Measurements from ENCODE around the gene PHF23.

PHF23 gene

GRCh38 chr17:7216242-7217112 lies 22.8 kb downstream of the PHF23 start:
- Histone ChIP-seq H3K27ac (ENCODE audit: low read depth, low read length) (peak overlapping the region; percentile 23), H4K91ac (ENCODE audit: low read depth, low read length) (peak overlapping the region; percentile 45), H4K12ac (ENCODE audit: low read depth, low read length) (no peak overlapping the region), H3K18ac (ENCODE audit: low read length) (peak overlapping the region; percentile 30), H3K4me3 (ENCODE audit: low read depth, low read length) (peak overlapping the region; percentile 16), H2AFZ (ENCODE audit: insufficient read depth, low read length, poor library complexity) (no peak overlapping the region), H3K23ac (ENCODE audit: low read length) (no peak overlapping the region), H3K79me2 (ENCODE audit: control insufficient read depth, insufficient read depth, low read length, poor library complexity) (peaks cover 10% of the 10 kb centered on the region), H2AK5ac (ENCODE audit: low read length) (peak overlapping the region; percentile 44), H3K36me3 (ENCODE audit: control insufficient read depth in 1 of 2, insufficient read depth in 2 of 2, low read length in 2 of 2) (peaks cover 6 to 9% of the 10 kb centered on the region in 2 experiments), H3K4me1 (ENCODE audit: control insufficient read depth in 1 of 2, insufficient read depth in 2 of 2, low read length in 2 of 2) (peaks cover 41 to 54% of the 10 kb centered on the region in 2 experiments), H2BK5ac (ENCODE audit: low read depth, low read length, poor library complexity) (no peak overlapping the region), H4K8ac (ENCODE audit: low read depth, low read length) (peak overlapping the region; percentile 6), H3K4me2 (ENCODE audit: low read length) (peak overlapping the region; percentile 60), H2BK120ac (ENCODE audit: insufficient read depth, low read length, poor library complexity) (no peak overlapping the region), H3K9me3 (ENCODE audit: insufficient read depth, low read depth, low read length) (no peaks in the 10 kb centered on the region), H2BK12ac (ENCODE audit: low read length) (peak overlapping the region; percentile 14), H3K14ac (ENCODE audit: low read length) (peak overlapping the region; percentile 4), H3K4ac (ENCODE audit: low read depth, low read length) (no peak overlapping the region), H3K79me1 (ENCODE audit: low read length) (peaks cover 26% of the 10 kb centered on the region), H3K27me3 (ENCODE audit: insufficient read depth, low read length) (no peaks in the 10 kb centered on the region), H3K9ac (ENCODE audit: low read length) (no peak overlapping the region)
- WGBS (ENCODE audit: extremely low coverage, insufficient coverage, insufficient read length) = no CpG with 5 or more reads among the region's 7 CpGs
- no peak for DNase-seq

GRCh38 chr17:7215652-7216180 lies 23.5 kb downstream of the PHF23 start:
- no peak overlapping the region for H2AFZ ChIP-seq (ENCODE audit: insufficient read depth, low read length, poor library complexity)
- H3K4me3 ChIP-seq (ENCODE audit: low read depth, low read length) = no peak overlapping the region
- H3K4me1 ChIP-seq (ENCODE audit: control insufficient read depth in 1 of 2, insufficient read depth in 2 of 2, low read length in 2 of 2) = peaks cover 33 to 49% of the 10 kb centered on the region in 2 experiments
- H2BK120ac ChIP-seq (ENCODE audit: insufficient read depth, low read length, poor library complexity) = peak overlapping the region; percentile 12
- H4K91ac ChIP-seq (ENCODE audit: low read depth, low read length) = no peak overlapping the region
- H3K14ac ChIP-seq (ENCODE audit: low read length) = peak overlapping the region; percentile 6
- H3K4me2 ChIP-seq (ENCODE audit: low read length) = peak overlapping the region; percentile 75
- H3K18ac ChIP-seq (ENCODE audit: low read length) = no peak overlapping the region
- no peak overlapping the region for H3K23ac ChIP-seq (ENCODE audit: low read length)
- H3K27ac ChIP-seq (ENCODE audit: low read depth, low read length) = peak overlapping the region; percentile 66
- H2BK5ac ChIP-seq (ENCODE audit: low read depth, low read length, poor library complexity) = no peak overlapping the region
- no peak overlapping the region for H3K4ac ChIP-seq (ENCODE audit: low read depth, low read length)
- no peak overlapping the region for H2BK12ac ChIP-seq (ENCODE audit: low read length)
- no peak overlapping the region for H4K12ac ChIP-seq (ENCODE audit: low read depth, low read length)
- no peak overlapping the region for H2AK5ac ChIP-seq (ENCODE audit: low read length)
- H3K27me3 ChIP-seq (ENCODE audit: insufficient read depth, low read length) = no peaks in the 10 kb centered on the region
- peaks cover 24% of the 10 kb centered on the region for H3K79me1 ChIP-seq (ENCODE audit: low read length)
- H3K9me3 ChIP-seq (ENCODE audit: insufficient read depth, low read depth, low read length) = no peaks in the 10 kb centered on the region
- H3K79me2 ChIP-seq (ENCODE audit: control insufficient read depth, insufficient read depth, low read length, poor library complexity) = peaks cover 9% of the 10 kb centered on the region
- peaks cover 0 to 2% of the 10 kb centered on the region in 2 experiments for H3K36me3 ChIP-seq (ENCODE audit: control insufficient read depth in 1 of 2, insufficient read depth in 2 of 2, low read length in 2 of 2)
- no peak for DNase-seq
- H3K9ac ChIP-seq (ENCODE audit: low read length) = no peak overlapping the region
- WGBS (ENCODE audit: extremely low coverage, insufficient coverage, insufficient read length) = no CpG with 5 or more reads among the region's 10 CpGs
- no peak overlapping the region for H4K8ac ChIP-seq (ENCODE audit: low read depth, low read length)

GRCh38 chr17:7215136-7215638 lies 24.1 kb downstream of the PHF23 start:
- H3K9ac ChIP-seq (ENCODE audit: low read length) = no peak overlapping the region

GRCh38 chr17:7214300-7215135 lies 24.7 kb downstream of the PHF23 start:
- Histone ChIP-seq H4K8ac (ENCODE audit: low read depth, low read length) (no peak overlapping the region), H2AK5ac (ENCODE audit: low read length) (no peak overlapping the region), H3K79me2 (ENCODE audit: control insufficient read depth, insufficient read depth, low read length, poor library complexity) (peaks cover 1% of the 10 kb centered on the region), H4K12ac (ENCODE audit: low read depth, low read length) (no peak overlapping the region), H3K9me3 (ENCODE audit: insufficient read depth, low read depth, low read length) (no peaks in the 10 kb centered on the region), H3K36me3 (ENCODE audit: control insufficient read depth in 1 of 2, insufficient read depth in 2 of 2, low read length in 2 of 2) (no peaks in the 10 kb centered on the region), H2AFZ (ENCODE audit: insufficient read depth, low read length, poor library complexity) (no peak overlapping the region), H3K27me3 (ENCODE audit: insufficient read depth, low read length) (no peaks in the 10 kb centered on the region), H3K14ac (ENCODE audit: low read length) (no peak overlapping the region), H3K23ac (ENCODE audit: low read length) (no peak overlapping the region), H3K9ac (ENCODE audit: low read length) (no peak overlapping the region), H2BK120ac (ENCODE audit: insufficient read depth, low read length, poor library complexity) (no peak overlapping the region), H3K79me1 (ENCODE audit: low read length) (peaks cover 13% of the 10 kb centered on the region), H3K18ac (ENCODE audit: low read length) (no peak overlapping the region), H3K4me1 (ENCODE audit: control insufficient read depth in 1 of 2, insufficient read depth in 2 of 2, low read length in 2 of 2) (peaks cover 29 to 46% of the 10 kb centered on the region in 2 experiments), H2BK5ac (ENCODE audit: low read depth, low read length, poor library complexity) (no peak overlapping the region), H3K4me2 (ENCODE audit: low read length) (peak overlapping the region; percentile 75), H4K91ac (ENCODE audit: low read depth, low read length) (no peak overlapping the region), H3K27ac (ENCODE audit: low read depth, low read length) (peak overlapping the region; percentile 28), H3K4ac (ENCODE audit: low read depth, low read length) (no peak overlapping the region), H2BK12ac (ENCODE audit: low read length) (no peak overlapping the region), H3K4me3 (ENCODE audit: low read depth, low read length) (peak overlapping the region; percentile 14)
- DNase-seq = peak; percentile 98
- WGBS (ENCODE audit: extremely low coverage, insufficient coverage, insufficient read length) = no CpG with 5 or more reads among the region's 45 CpGs

More at GRCh38 chr17:7215136-7215638, 24.1 kb downstream of the PHF23 start:
- DNase-seq = no peak
- H3K36me3 ChIP-seq (ENCODE audit: control insufficient read depth in 1 of 2, insufficient read depth in 2 of 2, low read length in 2 of 2) = no peaks in the 10 kb centered on the region
- H4K12ac ChIP-seq (ENCODE audit: low read depth, low read length) = no peak overlapping the region
- H3K79me1 ChIP-seq (ENCODE audit: low read length) = peaks cover 19% of the 10 kb centered on the region
- H4K91ac ChIP-seq (ENCODE audit: low read depth, low read length) = no peak overlapping the region
- peak overlapping the region; percentile 75 for H3K4me2 ChIP-seq (ENCODE audit: low read length)
- H3K27me3 ChIP-seq (ENCODE audit: insufficient read depth, low read length) = no peaks in the 10 kb centered on the region
- no peak overlapping the region for H2AK5ac ChIP-seq (ENCODE audit: low read length)
- H3K4me1 ChIP-seq (ENCODE audit: control insufficient read depth in 1 of 2, insufficient read depth in 2 of 2, low read length in 2 of 2) = peaks cover 30 to 47% of the 10 kb centered on the region in 2 experiments
- H3K27ac ChIP-seq (ENCODE audit: low read depth, low read length) = peak overlapping the region; percentile 66
- no peak overlapping the region for H4K8ac ChIP-seq (ENCODE audit: low read depth, low read length)
- H3K4me3 ChIP-seq (ENCODE audit: low read depth, low read length) = no peak overlapping the region
- no peak overlapping the region for H3K23ac ChIP-seq (ENCODE audit: low read length)
- no peak overlapping the region for H2AFZ ChIP-seq (ENCODE audit: insufficient read depth, low read length, poor library complexity)
- WGBS (ENCODE audit: extremely low coverage, insufficient coverage, insufficient read length) = no CpG with 5 or more reads among the region's 9 CpGs
- no peak overlapping the region for H3K4ac ChIP-seq (ENCODE audit: low read depth, low read length)
- no peak overlapping the region for H2BK5ac ChIP-seq (ENCODE audit: low read depth, low read length, poor library complexity)
- H2BK12ac ChIP-seq (ENCODE audit: low read length) = peak overlapping the region; percentile 10
- no peak overlapping the region for H3K18ac ChIP-seq (ENCODE audit: low read length)
- H3K79me2 ChIP-seq (ENCODE audit: control insufficient read depth, insufficient read depth, low read length, poor library complexity) = peaks cover 5% of the 10 kb centered on the region
- H3K14ac ChIP-seq (ENCODE audit: low read length) = peak overlapping the region; percentile 6
- H3K9me3 ChIP-seq (ENCODE audit: insufficient read depth, low read depth, low read length) = no peaks in the 10 kb centered on the region
- peak overlapping the region; percentile 12 for H2BK120ac ChIP-seq (ENCODE audit: insufficient read depth, low read length, poor library complexity)

Data from trophoblast cell (in vitro differentiated cells and primary cell).